NCI-H1417 (cell line): ENCODE results near the gene CD300LD.

ENCODE experiments used
- DNase-seq, 3 experiments: peaks; one replicate each; lab custom pipeline; 2025; lab: John Stamatoyannopoulos, UW

CD300LD gene

DNA sequence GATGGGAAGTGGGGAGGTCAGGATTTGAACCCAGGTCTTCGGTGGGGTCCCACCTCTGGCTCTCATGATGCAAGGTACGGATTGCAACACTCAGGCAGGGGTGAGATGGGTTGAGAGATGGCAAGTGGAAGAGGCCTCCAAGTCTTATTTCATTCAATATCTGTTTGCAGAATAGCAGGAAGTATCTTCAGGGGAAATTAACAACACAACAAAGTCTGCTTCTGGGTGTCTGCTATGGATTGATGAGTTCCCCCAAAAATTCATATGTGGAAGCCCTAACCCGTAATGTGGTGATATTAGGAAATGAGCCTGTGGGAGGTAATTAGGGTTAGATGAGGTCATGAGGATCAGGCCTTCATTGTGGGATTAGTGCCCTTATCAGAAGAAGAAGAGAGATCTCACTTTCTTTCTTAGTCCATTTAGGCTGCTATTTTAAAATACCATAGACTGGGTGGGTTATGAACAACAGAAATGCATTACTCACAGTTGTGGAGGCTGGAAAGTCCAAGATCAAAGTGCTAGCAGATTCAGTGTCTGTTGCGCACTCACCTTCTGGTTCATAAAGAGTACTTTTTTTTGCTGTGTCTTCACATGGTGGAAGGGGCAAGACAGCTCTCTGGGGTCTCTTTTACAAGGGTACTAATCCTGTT is 20.3 kb downstream of the CD300LD start:
- DNase-seq: no peak

DNA sequence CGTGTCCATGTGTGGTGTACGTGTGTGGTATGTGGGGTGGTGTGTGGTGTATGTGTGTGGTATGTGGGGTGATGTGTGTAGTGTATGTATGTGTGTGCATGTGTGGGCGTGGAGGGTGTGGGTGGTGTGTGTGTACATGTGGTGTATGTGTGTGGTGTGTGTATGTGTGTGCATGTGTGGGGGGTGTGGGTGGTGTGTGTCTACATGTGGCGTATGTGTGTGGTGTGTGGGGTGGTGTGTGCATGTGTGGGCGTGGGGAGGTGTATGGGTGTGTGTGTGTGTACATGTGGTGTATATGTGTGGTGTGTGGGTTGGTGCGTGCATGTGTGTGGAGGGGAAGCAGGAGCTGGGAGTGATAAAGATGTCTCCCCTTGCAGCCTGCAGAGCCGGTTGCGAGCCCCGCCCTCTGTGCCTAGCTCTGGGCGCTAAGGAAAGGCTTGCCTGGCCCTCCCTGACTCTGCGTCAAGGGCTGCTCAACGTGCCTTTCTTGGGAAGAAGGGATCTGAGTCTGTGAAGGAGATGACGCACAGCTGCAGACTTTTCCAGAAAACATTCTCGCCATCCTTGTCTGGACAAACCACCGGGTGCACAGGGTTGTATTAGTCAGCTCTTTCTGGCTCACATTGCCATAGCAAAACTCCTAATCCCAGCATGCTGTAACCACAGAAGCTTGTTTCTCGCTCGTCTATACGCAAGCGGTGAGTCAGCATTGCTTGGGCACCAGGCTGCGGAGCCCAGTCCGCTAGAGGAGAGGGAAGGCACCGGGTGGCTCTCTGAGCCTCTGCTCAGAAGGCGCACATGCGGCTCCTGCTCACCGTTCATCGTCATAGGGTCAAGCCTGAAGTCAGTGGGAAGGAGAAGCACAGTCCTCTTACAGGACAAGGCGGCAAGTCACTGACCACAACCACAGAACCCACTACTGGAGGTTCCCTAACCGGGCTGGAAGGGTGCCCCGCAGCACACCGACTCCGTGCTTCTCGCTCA is 22.8 kb downstream of the CD300LD start:
- no peak for DNase-seq

DNA sequence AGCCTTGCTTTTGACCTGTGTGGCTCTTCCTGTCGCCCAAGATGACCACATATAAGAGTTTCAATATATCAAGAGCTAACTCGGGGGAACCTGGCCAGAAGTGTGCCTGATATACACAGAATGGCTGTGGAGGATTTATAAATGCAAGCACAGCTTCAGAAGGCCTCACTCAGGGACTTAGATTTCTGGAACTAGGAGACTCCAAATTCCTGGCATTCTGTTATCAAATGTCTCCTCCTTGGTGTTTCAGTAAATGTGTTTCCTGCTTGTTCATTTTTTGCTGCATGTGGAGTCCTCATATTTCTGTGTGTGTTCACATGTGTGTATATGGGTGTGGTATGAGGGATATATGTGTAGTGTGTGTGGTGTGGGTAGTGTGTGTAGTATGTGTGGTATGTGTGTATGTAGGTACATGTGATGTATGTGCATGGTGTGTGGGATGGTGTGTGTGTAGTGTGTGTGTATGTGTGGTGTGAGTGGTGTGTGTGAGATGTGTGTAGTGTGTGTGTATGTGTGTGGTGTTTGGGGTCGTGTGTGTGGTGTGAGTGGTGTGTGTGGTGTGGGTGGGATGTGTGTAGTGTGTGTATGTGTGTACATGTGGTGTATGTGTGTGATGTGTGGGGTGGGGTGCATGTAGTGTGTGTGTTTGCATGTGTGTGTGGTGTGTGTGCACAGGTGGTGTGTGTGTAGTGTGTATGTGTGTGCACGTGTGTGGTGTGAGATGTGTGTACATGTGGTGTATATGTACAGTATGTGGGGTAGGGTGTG is 23.8 kb downstream of the CD300LD start:
- no peak for DNase-seq

DNA sequence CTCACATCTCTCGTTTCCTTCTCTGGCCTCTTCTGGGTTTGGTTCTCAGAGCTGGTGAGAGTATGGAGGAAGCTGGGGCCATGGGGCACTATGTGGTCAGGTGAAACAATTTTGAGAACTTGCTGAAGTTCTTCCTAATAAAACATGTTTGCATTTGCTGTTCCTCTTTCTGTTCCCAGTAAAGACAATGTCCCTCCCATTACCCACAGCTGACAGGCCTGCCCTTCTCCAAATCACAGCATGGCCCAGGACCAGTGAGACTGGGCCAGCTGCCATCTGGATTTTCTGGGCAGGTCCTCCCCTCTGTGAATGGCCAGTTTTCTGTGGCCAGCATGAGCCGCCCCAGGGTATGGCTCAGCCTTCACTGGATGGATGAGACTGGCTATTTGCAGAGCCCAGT is 24.7 kb downstream of the CD300LD start, which contains the start of gene CD300H:
CD300H (minus strand) TSS at position 113 of the 400 bp plus-strand sequence.
- DNase-seq: no peak

DNA sequence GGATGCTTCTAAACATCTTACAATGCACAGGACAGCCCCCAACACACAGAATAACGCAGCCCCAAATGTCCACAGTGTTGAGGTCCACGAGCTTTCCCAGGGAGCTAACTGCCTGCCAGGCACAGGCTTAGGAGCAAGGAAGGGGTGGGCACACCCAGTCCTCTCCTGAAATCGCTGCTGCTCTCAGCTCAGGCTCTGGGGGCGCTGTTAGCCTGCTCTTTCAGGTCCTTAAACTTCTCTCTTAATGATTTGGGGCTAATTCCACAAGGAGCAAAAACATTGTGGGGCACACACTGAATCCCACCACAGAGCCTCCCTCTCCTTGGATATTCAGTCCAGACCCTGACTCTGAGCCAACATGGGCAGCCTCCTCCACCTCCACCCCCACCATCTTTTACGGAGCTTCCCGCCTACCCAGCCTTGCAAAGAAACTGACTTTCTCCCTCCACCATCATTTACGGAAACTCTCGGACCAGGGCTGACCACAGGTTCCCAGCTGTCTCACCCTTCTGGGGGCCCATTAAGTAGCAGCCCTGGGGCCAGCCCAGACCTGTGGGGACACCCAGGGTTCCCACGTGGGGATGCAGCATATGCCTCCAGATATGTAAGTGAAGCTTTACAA is 25.8 kb downstream of the CD300LD start:
- peak in 1 of 3 experiments; percentile 21 for DNase-seq

DNA sequence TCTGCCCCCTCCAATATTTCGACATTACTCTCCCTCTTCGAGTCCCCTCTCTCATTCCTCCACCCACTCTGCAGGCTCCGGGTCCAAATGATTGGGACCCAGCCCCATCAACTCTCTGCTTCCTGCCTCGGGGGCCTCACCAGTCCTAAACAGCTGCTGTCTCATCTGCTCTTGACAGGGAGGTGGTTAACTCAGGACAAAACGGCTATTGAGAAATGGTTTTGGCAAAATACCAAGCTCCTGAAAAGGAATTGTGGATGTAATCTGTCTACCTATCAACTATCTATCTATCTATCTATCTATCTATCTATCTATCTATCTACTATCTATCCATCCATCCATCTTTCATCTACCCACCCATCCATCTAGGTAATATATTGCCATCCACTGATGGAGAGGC is 27.0 kb downstream of the CD300LD start:
- no peak for DNase-seq

DNA sequence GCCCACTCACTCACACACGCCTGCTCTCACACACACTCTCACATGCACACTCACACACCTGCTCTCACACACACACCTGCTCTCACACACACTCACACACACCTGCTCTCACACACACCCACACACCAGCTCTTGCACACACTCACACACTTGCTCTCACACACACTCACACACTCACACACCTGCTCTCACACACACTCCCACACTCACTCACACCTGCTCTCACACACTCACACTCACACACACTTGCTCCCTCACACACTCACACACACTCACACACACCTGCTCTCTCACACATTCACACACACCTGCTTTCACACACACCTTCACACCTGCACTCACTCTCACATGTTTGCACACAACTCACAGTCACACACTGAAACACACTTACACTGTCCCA is 28.7 kb downstream of the CD300LD start:
- no peak for DNase-seq

DNA sequence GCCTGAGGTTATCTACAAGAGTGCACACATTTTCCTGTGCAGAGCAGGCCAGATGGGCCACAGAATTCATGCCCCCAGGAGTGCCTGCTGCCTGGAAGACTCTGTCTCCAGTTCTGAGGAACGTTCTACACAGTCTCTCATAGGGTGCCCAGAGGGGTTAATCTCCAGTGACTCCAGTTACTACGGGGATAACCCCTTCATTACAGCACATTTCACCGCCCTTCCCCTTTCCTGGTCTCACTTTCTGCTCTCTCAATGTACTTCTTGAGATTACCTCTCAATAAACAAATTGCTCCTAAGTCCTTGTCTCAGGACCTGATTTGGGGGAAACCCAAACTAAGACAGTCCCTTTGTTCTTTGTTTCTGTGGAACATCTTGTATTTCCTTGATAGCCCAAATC is 30.5 kb downstream of the CD300LD start:
- DNase-seq: no peak

DNA sequence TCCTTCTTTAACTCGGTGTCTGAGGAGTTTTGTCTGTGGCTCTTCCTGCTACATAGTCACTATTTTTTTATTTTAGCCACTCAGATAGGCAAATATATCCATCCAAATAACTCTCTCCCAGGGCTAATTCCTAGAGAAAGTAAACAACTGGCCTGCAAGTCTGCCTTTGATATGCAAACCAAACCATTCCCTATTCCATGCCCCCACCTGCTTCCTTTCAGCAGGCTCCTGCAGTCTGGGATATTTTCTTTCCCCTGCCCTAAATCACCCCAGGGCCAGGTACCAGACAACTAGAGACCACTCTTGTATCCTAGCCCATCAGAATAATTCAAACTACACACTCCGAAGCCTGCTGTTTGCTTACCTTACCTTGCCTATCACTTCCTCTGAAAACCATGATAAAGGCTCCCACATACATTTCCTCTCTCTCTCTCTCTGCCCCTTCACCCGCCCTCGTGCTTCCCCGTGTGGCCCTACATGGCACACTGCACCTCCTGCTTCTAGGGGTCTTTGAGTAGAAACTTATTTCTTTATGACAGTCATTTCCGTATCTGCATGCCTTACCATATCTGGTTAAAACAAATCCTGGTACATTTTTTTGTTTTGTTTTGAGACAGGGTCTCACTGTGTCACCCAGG is 33.1 kb downstream of the CD300LD start:
- no peak for DNase-seq

DNA sequence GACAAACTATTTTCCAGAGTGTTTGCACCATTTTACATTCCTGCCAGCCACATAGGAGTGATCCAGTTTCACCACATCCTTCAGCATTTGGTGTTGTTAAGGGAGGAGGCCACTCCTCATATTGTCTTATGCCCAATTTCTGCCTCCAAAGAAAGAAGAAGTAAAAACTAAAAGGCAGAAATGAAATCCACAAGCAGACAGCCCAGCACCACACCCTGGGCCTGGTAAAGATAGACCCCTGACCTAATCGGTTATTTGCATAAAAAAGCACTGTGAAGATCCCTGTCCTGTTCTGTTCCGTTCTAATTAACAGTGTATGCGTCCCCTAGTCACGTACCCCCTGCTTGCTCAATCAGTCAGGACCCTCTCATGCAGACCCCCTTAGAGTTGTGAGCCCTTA is 33.7 kb downstream of the CD300LD start:
- peak in 1 of 3 experiments; percentile 44 for DNase-seq

DNA sequence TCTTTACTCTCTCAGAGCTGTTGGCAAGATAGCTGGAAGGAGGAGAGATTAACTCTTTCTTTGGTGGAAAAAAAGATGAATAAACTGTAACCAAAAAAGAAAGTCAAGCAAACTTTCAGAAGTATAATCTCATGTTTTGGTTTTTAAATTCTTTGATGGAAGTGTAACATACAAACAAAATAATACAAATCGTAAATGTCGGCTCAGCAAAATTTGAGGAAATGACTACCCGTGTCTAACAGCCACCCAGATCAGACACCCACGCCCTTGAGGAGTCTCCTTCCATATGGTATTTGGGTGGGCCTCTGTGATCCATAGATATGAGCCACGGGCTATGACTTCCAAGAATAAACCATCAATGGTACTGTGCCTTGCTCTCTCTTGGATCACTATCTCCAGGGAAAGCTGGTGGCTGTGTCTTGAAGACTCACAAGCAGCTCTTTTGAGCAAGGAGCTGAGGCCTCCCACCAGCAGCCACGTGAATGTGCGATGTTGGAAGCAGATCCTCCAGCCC is 36.6 kb downstream of the CD300LD start:
- no peak for DNase-seq

DNA sequence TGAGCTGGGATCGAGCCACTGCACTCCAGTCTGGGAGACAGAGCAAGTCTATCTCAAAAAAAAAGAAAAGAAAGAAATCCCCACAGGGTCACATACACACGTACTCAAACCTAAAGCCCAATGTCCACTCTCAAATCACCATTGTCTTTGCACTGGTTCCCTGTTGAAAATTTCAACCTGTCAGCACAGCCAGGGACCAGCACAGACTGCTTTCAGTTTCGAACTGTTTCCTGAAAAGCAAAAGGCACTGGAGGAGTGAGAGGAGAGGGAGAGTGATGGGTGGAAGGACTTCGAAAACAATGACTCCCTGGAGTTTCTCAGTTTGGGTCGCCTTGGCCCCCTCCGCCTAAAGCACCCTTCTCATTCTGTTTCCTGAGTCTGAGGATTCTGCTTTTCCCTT is 37.2 kb downstream of the CD300LD start:
- DNase-seq: no peak

DNA sequence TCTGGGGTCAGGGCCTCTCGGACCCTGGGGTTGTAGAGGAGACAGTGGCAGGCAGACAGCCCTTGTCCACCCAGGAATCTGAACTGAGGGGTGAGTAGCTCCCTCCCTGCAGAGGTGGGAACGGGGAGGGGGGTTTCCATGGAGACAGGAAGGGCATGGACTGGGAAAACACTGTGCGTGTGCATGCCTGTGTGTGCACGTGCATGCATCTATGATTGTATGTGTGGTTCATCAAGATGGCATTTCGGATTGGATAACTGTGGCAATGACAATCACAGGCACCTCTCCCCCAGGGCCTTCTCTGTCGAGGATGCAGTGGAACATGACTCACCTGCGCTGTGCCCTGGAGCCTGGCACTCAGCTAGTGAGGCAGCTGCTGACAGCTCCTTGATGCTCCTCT is 40.0 kb downstream of the CD300LD start:
- DNase-seq: peak in 2 of 3 experiments; percentile 64 to 76

DNA sequence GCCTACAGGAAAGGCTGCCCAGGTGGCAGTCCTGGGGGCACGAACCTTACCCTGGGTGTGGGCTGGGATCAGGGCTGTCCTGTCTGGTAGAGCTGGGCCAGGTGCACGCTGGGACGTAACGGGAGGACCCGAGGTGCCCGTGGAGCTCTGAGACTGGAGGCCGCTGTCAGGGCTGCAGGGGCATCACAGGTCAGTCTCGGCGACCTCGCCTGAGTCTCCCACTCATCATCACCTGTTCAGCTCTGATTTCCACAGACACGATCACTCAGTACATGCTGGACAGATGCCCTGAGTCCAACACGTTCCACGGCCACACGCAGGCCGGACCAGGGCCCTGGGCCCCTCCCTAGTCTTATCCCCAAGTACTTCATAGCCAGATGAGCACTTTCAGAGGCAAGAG is 41.5 kb downstream of the CD300LD start:
- DNase-seq: no peak

DNA sequence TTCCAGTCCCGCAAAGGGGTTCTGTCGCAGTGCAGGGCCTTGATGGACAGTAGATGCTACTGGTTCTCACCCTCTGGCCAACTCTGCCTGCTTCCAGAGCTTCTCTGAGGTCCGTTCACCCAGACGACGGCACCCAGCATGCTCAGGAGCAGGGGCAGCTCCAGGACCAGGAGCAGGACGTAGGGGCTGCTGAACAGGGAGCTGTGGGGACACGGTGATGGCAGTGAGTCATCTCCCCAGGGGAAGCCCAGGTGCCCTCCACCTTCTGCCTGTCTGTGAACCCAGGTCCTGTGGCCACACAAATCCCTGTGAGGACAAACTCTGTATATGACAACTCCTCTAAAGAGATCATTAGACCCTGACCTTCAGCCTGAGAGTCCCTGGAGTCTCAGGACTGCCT is 42.7 kb downstream of the CD300LD start:
- DNase-seq: no peak

DNA sequence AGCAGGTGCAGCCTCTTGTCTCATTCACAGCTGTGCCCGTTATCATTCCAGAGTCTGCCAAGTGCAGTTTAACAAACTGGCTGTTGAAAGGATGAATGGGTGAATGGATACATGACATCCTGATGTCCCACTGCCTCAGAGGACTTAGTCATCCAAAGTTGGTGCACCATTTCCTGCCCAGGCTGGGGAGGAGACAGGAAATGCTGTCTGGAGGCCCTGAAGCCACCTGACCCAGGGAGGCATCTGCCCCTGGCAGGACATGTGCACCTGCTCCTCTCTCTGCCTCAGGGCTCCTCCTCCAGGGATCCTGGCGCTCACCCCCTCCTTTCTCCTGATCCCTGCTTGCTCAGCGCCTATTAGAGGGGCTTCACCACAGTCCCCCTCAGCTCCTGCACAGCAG is 44.3 kb downstream of the CD300LD start:
- DNase-seq: peak in 1 of 3 experiments; percentile 35

DNA sequence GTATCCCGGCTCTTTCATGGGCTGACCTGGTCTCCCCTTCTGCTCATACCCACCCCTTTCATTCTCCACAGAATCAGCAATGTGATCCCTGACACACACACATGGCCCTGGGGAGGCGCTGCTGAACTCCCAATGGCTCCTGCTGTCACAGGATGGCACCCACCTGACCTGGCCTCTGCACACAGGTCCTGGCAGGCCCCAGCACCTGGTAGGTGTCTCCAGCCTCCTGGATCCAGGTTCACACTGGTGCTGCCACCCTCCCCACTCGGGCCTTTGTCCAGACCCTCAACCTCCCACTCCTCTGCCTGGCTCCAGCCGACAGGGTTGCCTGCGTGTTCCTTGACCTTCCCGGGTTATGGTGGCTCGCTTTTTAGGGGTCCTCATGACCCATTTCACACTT is 44.8 kb downstream of the CD300LD start:
- DNase-seq: no peak

DNA sequence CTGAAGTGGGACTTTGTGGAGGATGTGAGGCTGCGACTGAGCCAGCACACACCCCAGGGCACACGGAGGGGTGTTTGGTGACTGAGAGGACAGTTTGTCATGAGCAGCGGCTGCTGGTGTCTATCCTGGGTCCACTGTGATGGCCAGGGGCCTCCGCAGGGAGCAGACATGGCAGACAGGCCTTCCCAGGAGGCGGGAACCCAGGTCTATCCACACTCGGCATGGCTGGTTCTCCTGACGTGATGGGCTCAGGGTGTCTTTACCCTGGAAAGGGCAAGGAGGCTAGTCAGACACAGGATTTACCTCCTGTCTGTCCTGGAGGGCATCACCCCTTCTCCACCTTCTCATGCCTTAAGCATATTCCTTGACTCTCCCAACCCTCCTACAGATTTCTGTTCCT is 45.5 kb downstream of the CD300LD start:
- no peak for DNase-seq

DNA sequence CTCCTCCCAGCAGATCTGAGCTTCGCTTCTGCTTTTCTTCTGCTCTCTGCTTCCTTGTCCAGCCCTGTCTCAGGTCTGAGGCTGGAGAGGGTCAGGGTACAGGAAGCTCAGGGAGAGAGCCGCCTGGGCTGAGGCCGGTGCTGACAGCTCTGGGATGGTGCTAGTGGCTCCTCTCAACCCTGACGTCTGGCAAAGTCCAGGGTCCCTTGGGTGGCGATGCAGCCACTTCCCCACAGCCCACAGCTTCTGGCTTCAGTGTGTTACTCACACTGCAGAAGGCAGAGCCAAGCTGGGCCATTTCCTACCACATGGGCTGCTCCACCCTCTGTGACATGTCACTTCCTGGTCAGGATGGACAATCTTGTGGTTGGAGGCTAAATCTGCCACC is 46.2 kb downstream of the CD300LD start, which contains the start of gene CD300C:
CD300C (minus strand) TSS at position 273 of the 388 bp plus-strand sequence. CDS start 333 bp downstream, outside the sequence.
- no peak for DNase-seq

DNA sequence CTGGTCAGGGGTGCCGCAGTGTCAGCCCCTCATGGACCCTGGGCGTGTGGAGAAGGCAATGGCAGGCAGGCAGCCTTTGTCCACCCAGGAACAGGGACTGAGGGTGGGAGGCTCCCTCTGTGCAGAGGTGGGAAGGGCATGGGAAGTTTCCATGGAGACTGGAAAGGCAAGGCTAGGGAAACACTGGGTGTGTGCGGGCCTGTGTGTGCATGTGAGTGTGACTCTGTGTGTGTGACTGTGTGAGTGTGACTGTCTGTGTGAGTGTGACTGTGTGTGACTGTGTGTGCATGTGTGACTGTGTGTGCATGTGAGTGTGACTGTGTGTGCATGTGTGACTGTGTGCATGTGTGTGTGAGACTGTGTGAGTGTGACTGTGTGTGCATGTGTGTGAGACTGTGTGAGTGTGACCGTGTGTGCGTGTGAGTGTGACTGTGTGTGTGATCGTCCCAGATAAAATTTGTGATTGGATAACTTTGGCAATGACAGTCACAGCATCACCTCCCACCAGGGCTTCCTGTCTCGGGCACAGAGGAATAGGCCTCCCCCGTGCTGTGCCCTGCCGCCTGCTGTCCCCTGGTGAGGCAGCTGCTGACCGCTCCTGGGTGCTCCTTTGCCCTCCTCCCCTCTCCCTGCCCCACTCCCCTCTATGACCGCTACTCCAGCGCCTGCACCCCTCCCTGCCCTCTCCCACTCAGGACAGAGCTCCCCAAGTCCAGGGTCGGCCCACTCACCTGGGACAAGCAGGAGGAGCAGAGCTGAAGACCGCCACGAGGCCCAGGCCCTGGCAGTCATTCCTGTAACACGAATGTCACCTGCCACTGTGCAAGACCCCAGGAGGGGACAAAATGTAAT is 46.9 kb downstream of the CD300LD start:
- no peak for DNase-seq
